ENCODE results near the gene MUC2. TPM values are rescaled to one million over a fixed set of nuclear protein-coding genes. Genes with fewer than 3 reads are reported as not detected.

MUC2 gene
- total RNA-seq, 1 experiment from 2014 or later = 0.04 TPM

- Histone ChIP-seq H3F3A (ENCODE audit: insufficient read depth, low read depth) (no peaks in the 10 kb centered on the region), H3K9me2 (ENCODE audit: insufficient read depth) (no peaks in the 10 kb centered on the region), H3K9me3 (ENCODE audit: insufficient read depth, low read depth) (no peaks in the 10 kb centered on the region), H3K4me3 (no peak overlapping the region), H3K36me3 (ENCODE audit: low read depth) (no peaks in the 10 kb centered on the region), H3K27me3 (ENCODE audit: insufficient read depth, low read depth) (no peaks in the 10 kb centered on the region), H3K27ac (no peak overlapping the region), H2AFZ (no peak overlapping the region), H3K79me2 (ENCODE audit: low read depth) (no peaks in the 10 kb centered on the region), H4K20me1 (ENCODE audit: insufficient read depth) (no peaks in the 10 kb centered on the region), H3K4me2 (no peak overlapping the region), H3K4me1 (replicated peaks; ENCODE audit: insufficient read depth) (no peaks in the 10 kb centered on the region)
- BruUV-seq (replicated peaks) = no TSS peak
- TF ChIP-seq, protein P1, sequence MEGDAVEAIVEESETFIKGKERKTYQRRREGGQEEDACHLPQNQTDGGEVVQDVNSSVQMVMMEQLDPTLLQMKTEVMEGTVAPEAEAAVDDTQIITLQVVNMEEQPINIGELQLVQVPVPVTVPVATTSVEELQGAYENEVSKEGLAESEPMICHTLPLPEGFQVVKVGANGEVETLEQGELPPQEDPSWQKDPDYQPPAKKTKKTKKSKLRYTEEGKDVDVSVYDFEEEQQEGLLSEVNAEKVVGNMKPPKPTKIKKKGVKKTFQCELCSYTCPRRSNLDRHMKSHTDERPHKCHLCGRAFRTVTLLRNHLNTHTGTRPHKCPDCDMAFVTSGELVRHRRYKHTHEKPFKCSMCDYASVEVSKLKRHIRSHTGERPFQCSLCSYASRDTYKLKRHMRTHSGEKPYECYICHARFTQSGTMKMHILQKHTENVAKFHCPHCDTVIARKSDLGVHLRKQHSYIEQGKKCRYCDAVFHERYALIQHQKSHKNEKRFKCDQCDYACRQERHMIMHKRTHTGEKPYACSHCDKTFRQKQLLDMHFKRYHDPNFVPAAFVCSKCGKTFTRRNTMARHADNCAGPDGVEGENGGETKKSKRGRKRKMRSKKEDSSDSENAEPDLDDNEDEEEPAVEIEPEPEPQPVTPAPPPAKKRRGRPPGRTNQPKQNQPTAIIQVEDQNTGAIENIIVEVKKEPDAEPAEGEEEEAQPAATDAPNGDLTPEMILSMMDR (conservative IDR thresholded peaks at IDR 0.05) = no peak; the same call in 1 of the 2 replicates
- no peak for TF ChIP-seq EZH2 (IDR thresholded peaks at IDR 0.05; ENCODE audit: low read depth)
- DNase-seq = no peak
- intact Hi-C loops (cut with micrococcal nuclease; ENCODE audit: unreplicated experiment) = loop anchor here (2.0 to 10.0 kb wide), 3 partner anchors 63 to 209 kb away; partner anchors contain the start of genes AP2A2, POLR2L and TSPAN4
- ChIA-PET CTCF (interaction anchor here (0.9 kb wide), 1 partner anchor 160 kb away, joined by 5 read pairs; no protein-coding TSS in a partner anchor), POLR2A (ENCODE audit: unreplicated experiment) (no interaction called here)
These were observed 23.1 kb upstream of the MUC2 start for GRCh38 chr11:1051356-1052132.

DNA sequence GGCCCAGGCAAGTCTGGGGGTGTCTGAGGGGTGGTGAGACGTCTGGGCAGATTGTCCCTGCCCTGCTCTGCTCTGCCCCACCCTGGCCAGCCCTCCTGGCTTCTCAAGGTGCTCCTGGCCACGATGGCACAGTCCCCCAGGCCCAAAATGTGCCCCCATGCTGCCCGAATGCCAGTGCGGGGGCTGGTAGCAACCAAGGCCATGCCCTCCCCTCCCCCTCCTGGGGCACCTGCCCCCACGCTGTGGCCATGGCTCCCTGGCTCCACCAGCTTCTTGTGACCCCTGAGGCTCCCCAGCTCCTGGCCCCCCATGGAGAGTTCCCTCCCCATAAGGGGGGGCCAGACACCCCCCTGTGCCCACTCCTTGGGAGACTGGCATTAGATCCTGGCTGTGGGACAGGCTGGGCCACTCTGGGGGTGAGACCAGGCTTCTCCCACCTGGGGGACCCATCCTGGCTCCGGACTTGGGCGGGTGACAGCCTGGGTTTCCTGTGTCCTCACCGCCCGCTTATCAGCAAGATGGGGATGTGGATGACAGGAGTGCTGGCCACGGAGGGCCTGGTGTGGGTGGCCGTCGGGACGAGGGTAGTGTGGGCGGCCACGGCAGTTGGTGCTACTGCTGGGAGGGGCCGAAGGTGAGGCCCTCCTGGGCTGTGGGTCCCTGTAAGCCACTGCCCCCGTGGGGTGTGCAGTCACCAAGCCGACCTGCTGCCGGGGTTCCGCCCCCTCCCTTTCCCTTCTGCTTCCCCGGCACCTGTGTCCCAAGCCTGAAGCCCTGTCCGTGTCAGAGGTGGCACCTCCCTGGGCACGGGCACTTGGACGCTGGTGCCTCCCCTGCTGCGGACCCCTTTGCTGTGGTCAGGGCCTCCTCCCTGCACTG is 22.3 kb upstream of the MUC2 start:
- no peak overlapping the region for H2AFZ ChIP-seq
- DNase-seq = no peak
- H4K20me1 ChIP-seq (ENCODE audit: insufficient read depth) = no peaks in the 10 kb centered on the region
- intact Hi-C loops (cut with micrococcal nuclease; ENCODE audit: unreplicated experiment) = loop anchor here (5.0 to 10.0 kb wide), 2 partner anchors 62 to 125 kb away; partner anchors contain the start of gene AP2A2
- no peaks in the 10 kb centered on the region for H3K4me1 ChIP-seq (replicated peaks; ENCODE audit: insufficient read depth)
- no peaks in the 10 kb centered on the region for H3F3A ChIP-seq (ENCODE audit: insufficient read depth, low read depth)
- H3K4me3 ChIP-seq = no peak overlapping the region
- TF ChIP-seq, protein P1 (conservative IDR thresholded peaks at IDR 0.05) = no peak
- TF ChIP-seq EZH2 (IDR thresholded peaks at IDR 0.05; ENCODE audit: low read depth) = no peak
- ChIA-PET POLR2A (ENCODE audit: unreplicated experiment) (no interaction called here), CTCF (interaction anchor here (0.9 kb wide), 1 partner anchor 161 kb away, joined by 5 read pairs; no protein-coding TSS in a partner anchor)
- no peak overlapping the region for H3K4me2 ChIP-seq
- no peaks in the 10 kb centered on the region for H3K9me3 ChIP-seq (ENCODE audit: insufficient read depth, low read depth)
- BruUV-seq (replicated peaks) = no TSS peak
- H3K36me3 ChIP-seq (ENCODE audit: low read depth) = no peaks in the 10 kb centered on the region
- H3K9me2 ChIP-seq (ENCODE audit: insufficient read depth) = no peaks in the 10 kb centered on the region
- no peak overlapping the region for H3K27ac ChIP-seq
- H3K79me2 ChIP-seq (ENCODE audit: low read depth) = no peaks in the 10 kb centered on the region
- H3K27me3 ChIP-seq (ENCODE audit: insufficient read depth, low read depth) = no peaks in the 10 kb centered on the region

GRCh38 chr11:1053121-1053901 is 21.4 kb upstream of the MUC2 start:
- H4K20me1 ChIP-seq (ENCODE audit: insufficient read depth) = no peaks in the 10 kb centered on the region
- no peak for DNase-seq
- intact Hi-C loops (cut with micrococcal nuclease; ENCODE audit: unreplicated experiment) = loop anchor here (5.0 to 10.0 kb wide), 2 partner anchors 61 to 126 kb away; partner anchors contain the start of gene AP2A2
- no peaks in the 10 kb centered on the region for H3K9me2 ChIP-seq (ENCODE audit: insufficient read depth)
- no peaks in the 10 kb centered on the region for H3K9me3 ChIP-seq (ENCODE audit: insufficient read depth, low read depth)
- no peaks in the 10 kb centered on the region for H3K4me1 ChIP-seq (replicated peaks; ENCODE audit: insufficient read depth)
- no peak for TF ChIP-seq EZH2 (IDR thresholded peaks at IDR 0.05; ENCODE audit: low read depth)
- TF ChIP-seq, protein P1 (conservative IDR thresholded peaks at IDR 0.05) = no peak
- CTCF ChIA-PET = no interaction called here
- no peaks in the 10 kb centered on the region for H3K79me2 ChIP-seq (ENCODE audit: low read depth)
- no peak overlapping the region for H3K4me2 ChIP-seq
- H3K27me3 ChIP-seq (ENCODE audit: insufficient read depth, low read depth) = no peaks in the 10 kb centered on the region
- H3K27ac ChIP-seq = no peak overlapping the region
- H2AFZ ChIP-seq = no peak overlapping the region
- BruUV-seq (replicated peaks) = no TSS peak
- POLR2A ChIA-PET (ENCODE audit: unreplicated experiment) = no interaction called here
- no peak overlapping the region for H3K4me3 ChIP-seq
- no peaks in the 10 kb centered on the region for H3F3A ChIP-seq (ENCODE audit: insufficient read depth, low read depth)
- no peaks in the 10 kb centered on the region for H3K36me3 ChIP-seq (ENCODE audit: low read depth)

Measured in PC-9 (cell line).